Stimulated activated CD4-positive, alpha-beta T cell treated with anti-CD3 and anti-CD28 coated beads, Interleukin-4, amount 100 ng/mL, for 48 hours (primary cell): ENCODE measurements around the gene CDKN1A.
"Not testable (repeated sequence)": the region's sequence is repeated elsewhere in the genome, so short reads cannot be mapped to it uniquely, and the experiment has no call there.

Experiments used
- DNase-seq, 2 donors: peaks; one replicate each; pipeline ENCODE4 v3.0.0-alpha.2; 2020; ENCODE audit warnings: low read depth in 2 of 2

Gene CDKN1A

GRCh38 chr6:36695414-36695813 is 16.9 kb downstream of the CDKN1A start:
- no peak for DNase-seq

- DNase-seq, result no peak
Measured at GRCh38 chr6:36697481-36697903, 19.0 kb downstream of the CDKN1A start, which contains the start of gene RAB44. Gene RAB44 (plus strand): TSS chr6:36697826. CDS start chr6:36704236, 6,410 bp downstream.

- no peak for DNase-seq
Measured at GRCh38 chr6:36698196-36698595, 19.7 kb downstream of the CDKN1A start.

GRCh38 chr6:36698871-36699271 is 20.4 kb downstream of the CDKN1A start:
- DNase-seq, result no peak

GRCh38 chr6:36699348-36699747 is 20.8 kb downstream of the CDKN1A start:
- DNase-seq, result no peak

GRCh38 chr6:36700071-36700812 is 21.7 kb downstream of the CDKN1A start:
- DNase-seq, result no peak

- no peak for DNase-seq
Measured at GRCh38 chr6:36700831-36701230, 22.3 kb downstream of the CDKN1A start.

GRCh38 chr6:36701401-36701991 is 23.0 kb downstream of the CDKN1A start:
- DNase-seq, result no peak

GRCh38 chr6:36702656-36703055 is 24.1 kb downstream of the CDKN1A start:
- DNase-seq, result no peak

- no peak for DNase-seq
Measured at GRCh38 chr6:36703081-36703606, 24.6 kb downstream of the CDKN1A start.

- DNase-seq, result no peak
Measured at GRCh38 chr6:36703982-36704381, 25.5 kb downstream of the CDKN1A start.

- not testable (repeated sequence) for DNase-seq
Measured at GRCh38 chr6:36704961-36705577, 26.6 kb downstream of the CDKN1A start.

GRCh38 chr6:36706339-36706738 is 27.8 kb downstream of the CDKN1A start:
- DNase-seq, result no peak

- DNase-seq, result no peak
Measured at GRCh38 chr6:36712816-36713215, 34.3 kb downstream of the CDKN1A start.

- DNase-seq, result no peak
Measured at GRCh38 chr6:36713846-36714245, 35.3 kb downstream of the CDKN1A start.

GRCh38 chr6:36714511-36714910 is 36.0 kb downstream of the CDKN1A start:
- DNase-seq, result no peak

- DNase-seq, result no peak
Measured at GRCh38 chr6:36715469-36715868, 37.0 kb downstream of the CDKN1A start.

- no peak for DNase-seq
Measured at GRCh38 chr6:36716476-36717093, 38.1 kb downstream of the CDKN1A start.

GRCh38 chr6:36717231-36717825 is 38.8 kb downstream of the CDKN1A start:
- no peak for DNase-seq

GRCh38 chr6:36717871-36718540 is 39.5 kb downstream of the CDKN1A start:
- no peak for DNase-seq

GRCh38 chr6:36718560-36718959 is 40.0 kb downstream of the CDKN1A start:
- DNase-seq, result no peak
